ENCODE measurements around the gene AZIN2. TPM values are rescaled to one million over a fixed set of nuclear protein-coding genes. Genes with fewer than 3 reads are reported as not detected.
A peak's percentile ranks its signal among the peaks of the same experiment; 100 is the strongest.

Gene AZIN2
- total and polyA plus RNA-seq, 4 donors, result 0.68 to 2.6 (median 0.74) TPM

- TF ChIP-seq NR2F2 (IDR thresholded peaks at IDR 0.05) (no peak), EGR1 (IDR thresholded peaks at IDR 0.05; ENCODE audit: low read depth in 2 of 2) (no peak), MAX (IDR thresholded peaks at IDR 0.05) (no peak), GABPA (IDR thresholded peaks at IDR 0.05 in 1 of 2, conservative IDR thresholded peaks at IDR 0.05 in 1 of 2) (no peak), ATF3 (IDR thresholded peaks at IDR 0.05) (no peak), RAD21 (IDR thresholded peaks at IDR 0.05) (no peak), CTCF (IDR thresholded peaks at IDR 0.05; ENCODE audit: low read depth, low read length, missing input control) (no peak)
- TF ChIP-seq, protein P1, sequence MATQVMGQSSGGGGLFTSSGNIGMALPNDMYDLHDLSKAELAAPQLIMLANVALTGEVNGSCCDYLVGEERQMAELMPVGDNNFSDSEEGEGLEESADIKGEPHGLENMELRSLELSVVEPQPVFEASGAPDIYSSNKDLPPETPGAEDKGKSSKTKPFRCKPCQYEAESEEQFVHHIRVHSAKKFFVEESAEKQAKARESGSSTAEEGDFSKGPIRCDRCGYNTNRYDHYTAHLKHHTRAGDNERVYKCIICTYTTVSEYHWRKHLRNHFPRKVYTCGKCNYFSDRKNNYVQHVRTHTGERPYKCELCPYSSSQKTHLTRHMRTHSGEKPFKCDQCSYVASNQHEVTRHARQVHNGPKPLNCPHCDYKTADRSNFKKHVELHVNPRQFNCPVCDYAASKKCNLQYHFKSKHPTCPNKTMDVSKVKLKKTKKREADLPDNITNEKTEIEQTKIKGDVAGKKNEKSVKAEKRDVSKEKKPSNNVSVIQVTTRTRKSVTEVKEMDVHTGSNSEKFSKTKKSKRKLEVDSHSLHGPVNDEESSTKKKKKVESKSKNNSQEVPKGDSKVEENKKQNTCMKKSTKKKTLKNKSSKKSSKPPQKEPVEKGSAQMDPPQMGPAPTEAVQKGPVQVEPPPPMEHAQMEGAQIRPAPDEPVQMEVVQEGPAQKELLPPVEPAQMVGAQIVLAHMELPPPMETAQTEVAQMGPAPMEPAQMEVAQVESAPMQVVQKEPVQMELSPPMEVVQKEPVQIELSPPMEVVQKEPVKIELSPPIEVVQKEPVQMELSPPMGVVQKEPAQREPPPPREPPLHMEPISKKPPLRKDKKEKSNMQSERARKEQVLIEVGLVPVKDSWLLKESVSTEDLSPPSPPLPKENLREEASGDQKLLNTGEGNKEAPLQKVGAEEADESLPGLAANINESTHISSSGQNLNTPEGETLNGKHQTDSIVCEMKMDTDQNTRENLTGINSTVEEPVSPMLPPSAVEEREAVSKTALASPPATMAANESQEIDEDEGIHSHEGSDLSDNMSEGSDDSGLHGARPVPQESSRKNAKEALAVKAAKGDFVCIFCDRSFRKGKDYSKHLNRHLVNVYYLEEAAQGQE (IDR thresholded peaks at IDR 0.05), result no peak
- Histone ChIP-seq H3K4me1 (ENCODE audit: control insufficient read depth in 4 of 4, insufficient read depth in 4 of 4, low read length in 3 of 4) (no peaks in the 10 kb centered on the region), H3K9me3 (ENCODE audit: control insufficient read depth in 4 of 4, low read length in 3 of 4) (no peaks in the 10 kb centered on the region), H3K36me3 (ENCODE audit: control insufficient read depth in 4 of 4, insufficient read depth in 3 of 4, low read depth in 1 of 4, low read length in 3 of 4) (no peaks in the 10 kb centered on the region), H3K9ac (ENCODE audit: low read depth in 1 of 2, low read length in 2 of 2) (no peak overlapping the region), H3K27me3 (ENCODE audit: control insufficient read depth in 4 of 4, insufficient read depth in 4 of 4, low read length in 3 of 4) (no peaks in the 10 kb centered on the region), H3K4me3 (ENCODE audit: low read depth in 1 of 3, low read length in 3 of 3) (no peak overlapping the region), H3K27ac (ENCODE audit: low read depth in 1 of 2, low read length in 2 of 2) (no peak overlapping the region)
- peak; percentile 20 for DNase-seq (ENCODE audit: low spot score)
- WGBS, result 87% methylated on average over 2 of the region's 2 CpGs
Observed at GRCh38 chr1:33119050-33119449, 38.1 kb downstream of the AZIN2 start.

GRCh38 chr1:33119532-33120217 lies 38.7 kb downstream of the AZIN2 start:
- no peak overlapping the region for H3K27ac ChIP-seq (ENCODE audit: low read depth in 1 of 2, low read length in 2 of 2)
- H3K36me3 ChIP-seq (ENCODE audit: control insufficient read depth in 4 of 4, insufficient read depth in 3 of 4, low read depth in 1 of 4, low read length in 3 of 4), result no peaks in the 10 kb centered on the region
- no peaks in the 10 kb centered on the region for H3K27me3 ChIP-seq (ENCODE audit: control insufficient read depth in 4 of 4, insufficient read depth in 4 of 4, low read length in 3 of 4)
- no peak overlapping the region for H3K9ac ChIP-seq (ENCODE audit: low read depth in 1 of 2, low read length in 2 of 2)
- no peaks in the 10 kb centered on the region for H3K4me1 ChIP-seq (ENCODE audit: control insufficient read depth in 4 of 4, insufficient read depth in 4 of 4, low read length in 3 of 4)
- 62% methylated on average over 16 of the region's 16 CpGs for WGBS
- DNase-seq (ENCODE audit: low spot score), result peak; percentile 4
- H3K4me3 ChIP-seq (ENCODE audit: low read depth in 1 of 3, low read length in 3 of 3), result no peak overlapping the region
- no peaks in the 10 kb centered on the region for H3K9me3 ChIP-seq (ENCODE audit: control insufficient read depth in 4 of 4, low read length in 3 of 4)
- no peak for TF ChIP-seq HNF4A (conservative IDR thresholded peaks at IDR 0.05)
- no peak for TF ChIP-seq ATF3 (IDR thresholded peaks at IDR 0.05)
- TF ChIP-seq CTCF (IDR thresholded peaks at IDR 0.05; ENCODE audit: low read depth, low read length, missing input control), result no peak
- no peak for TF ChIP-seq FOXA1 (IDR thresholded peaks at IDR 0.05)
- TF ChIP-seq JUND (IDR thresholded peaks at IDR 0.05), result no peak
- TF ChIP-seq YY1 (IDR thresholded peaks at IDR 0.05), result no peak
- TF ChIP-seq ZBTB33 (IDR thresholded peaks at IDR 0.05), result no peak
- TF ChIP-seq HNF4G (IDR thresholded peaks at IDR 0.05), result no peak
- TF ChIP-seq RAD21 (IDR thresholded peaks at IDR 0.05), result no peak
- TF ChIP-seq, protein P1 (IDR thresholded peaks at IDR 0.05), result no peak
- no peak for TF ChIP-seq MAX (IDR thresholded peaks at IDR 0.05)
- TF ChIP-seq GABPA (IDR thresholded peaks at IDR 0.05 in 1 of 2, conservative IDR thresholded peaks at IDR 0.05 in 1 of 2), result no peak
- TF ChIP-seq FOXA2 (IDR thresholded peaks at IDR 0.05), result no peak
- no peak for TF ChIP-seq NR2F2 (IDR thresholded peaks at IDR 0.05)

Data from liver (tissue), 9 donors.